GM23248 (cell line): ENCODE measurements around the gene GABRR2.

Experiments
- EZH2 ChIP-seq: fragments of 200-600 bp; sonication (generic); IDR thresholded peaks from 2 replicates; pipeline ENCODE4 v1.6.1; 2018; ENCODE audit warnings: antibody characterized with exemption, mild to moderate bottlenecking; ENCODE audit not compliant: insufficient read depth, poor library complexity, severe bottlenecking
- EZH2phosphoT487 ChIP-seq: fragments of 200-600 bp; sonication (generic); IDR thresholded peaks from 2 replicates; pipeline ENCODE4 v1.6.1; 2018; ENCODE audit warnings: antibody characterized with exemption, moderate library complexity, mild to moderate bottlenecking, low read depth; ENCODE audit not compliant: insufficient read depth

DNA sequence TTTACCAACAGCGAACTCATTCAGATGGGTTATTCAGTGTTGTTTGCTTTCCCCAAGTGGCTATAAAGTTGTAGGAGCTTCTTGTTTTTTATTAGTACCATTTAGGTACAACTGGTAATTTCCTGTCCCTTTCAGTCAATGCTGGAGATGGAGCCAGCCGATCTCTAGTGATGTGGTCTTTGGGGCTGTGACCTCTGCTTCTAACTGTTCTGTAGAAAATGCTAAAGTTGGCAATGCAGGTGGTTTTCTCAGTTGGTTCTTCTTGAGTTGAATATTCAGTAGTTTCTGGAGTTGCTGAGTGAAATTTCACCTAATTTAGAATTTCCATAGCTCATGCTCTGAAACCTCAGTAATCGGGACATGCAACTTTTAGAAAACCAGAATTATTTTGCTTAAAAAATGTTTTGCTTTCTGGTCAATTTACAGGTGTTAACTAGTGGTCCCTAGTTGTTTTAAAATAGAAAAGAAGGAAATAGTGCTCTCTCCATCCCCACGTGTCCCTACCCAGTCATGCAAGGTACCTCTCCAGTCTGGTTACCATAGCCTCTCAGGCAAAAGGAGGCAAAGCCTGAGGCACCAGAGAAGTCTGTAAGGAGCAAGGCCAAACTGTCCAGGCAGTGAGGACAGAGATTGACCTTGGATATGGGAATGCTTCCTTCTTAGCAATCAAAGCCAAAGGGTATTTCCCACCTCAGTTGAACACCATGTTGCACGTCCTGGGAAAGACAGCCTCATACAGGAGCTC is 70.7 kb downstream of the GABRR2 start:
- TF ChIP-seq EZH2: no peak
- TF ChIP-seq EZH2phosphoT487: no peak
